ENCODE results near the gene INTS12. TPM values are rescaled to one million over a fixed set of nuclear protein-coding genes. Genes with fewer than 3 reads are reported as not detected.

Gene INTS12
- total RNA-seq, 4 donors from 2014 or later: 5.9 to 58.2 (median 19.8) TPM

- H3K27me3 ChIP-seq: no peaks in the 10 kb centered on the region
- DNase-seq: no peak
- no peaks in the 10 kb centered on the region for H3K9me3 ChIP-seq
- no peak overlapping the region for H3K27ac ChIP-seq
- no peak overlapping the region for H3K4me3 ChIP-seq
- intact Hi-C loops (cut with DNase I; ENCODE audit: low total_unique reads): no loop called here
- TF ChIP-seq POLR2A (IDR thresholded peaks at IDR 0.05): no peak
- TF ChIP-seq CTCF (IDR thresholded peaks at IDR 0.05): no peak
- H3K4me1 ChIP-seq: no peaks in the 10 kb centered on the region
- no peaks in the 10 kb centered on the region for H3K36me3 ChIP-seq
Observed at GRCh38 chr4:105714932-105715331, 6.4 kb upstream of the INTS12 start.

GRCh38 chr4:105714071-105714521 is 5.6 kb upstream of the INTS12 start:
- Histone ChIP-seq H3K27ac (no peak overlapping the region), H3K4me3 (no peak overlapping the region), H3K4me1 (no peaks in the 10 kb centered on the region), H3K9me3 (no peaks in the 10 kb centered on the region), H3K27me3 (no peaks in the 10 kb centered on the region), H3K36me3 (no peaks in the 10 kb centered on the region)
- intact Hi-C loops (cut with DNase I; ENCODE audit: low total_unique reads): no loop called here
- DNase-seq: no peak
- TF ChIP-seq CTCF (IDR thresholded peaks at IDR 0.05) (no peak), POLR2A (IDR thresholded peaks at IDR 0.05) (no peak)

GRCh38 chr4:105712766-105713165 is 4.3 kb upstream of the INTS12 start:
- intact Hi-C loops (cut with DNase I; ENCODE audit: low total_unique reads): no loop called here
- no peak overlapping the region for H3K4me3 ChIP-seq
- no peak for DNase-seq
- no peak for TF ChIP-seq CTCF (IDR thresholded peaks at IDR 0.05)
- no peak for TF ChIP-seq POLR2A (IDR thresholded peaks at IDR 0.05)
- H3K27me3 ChIP-seq: no peaks in the 10 kb centered on the region
- H3K9me3 ChIP-seq: no peaks in the 10 kb centered on the region
- H3K36me3 ChIP-seq: no peaks in the 10 kb centered on the region
- H3K27ac ChIP-seq: no peak overlapping the region
- H3K4me1 ChIP-seq: no peaks in the 10 kb centered on the region

- Histone ChIP-seq H3K9me3 (no peaks in the 10 kb centered on the region), H3K4me1 (peaks cover 0 to 9% of the 10 kb centered on the region in 2 donors), H3K4me3 (no peak overlapping the region), H3K36me3 (no peaks in the 10 kb centered on the region), H3K27ac (no peak overlapping the region), H3K27me3 (no peaks in the 10 kb centered on the region)
- TF ChIP-seq POLR2A (IDR thresholded peaks at IDR 0.05) (no peak), CTCF (IDR thresholded peaks at IDR 0.05) (no peak)
- no peak for DNase-seq
- intact Hi-C loops (cut with DNase I; ENCODE audit: low total_unique reads): no loop called here
Observed at GRCh38 chr4:105710678-105711077, 2.2 kb upstream of the INTS12 start.

- Histone ChIP-seq H3K4me1 (peaks cover 0 to 9% of the 10 kb centered on the region in 2 donors), H3K27ac (no peak overlapping the region), H3K36me3 (no peaks in the 10 kb centered on the region), H3K9me3 (no peaks in the 10 kb centered on the region), H3K27me3 (no peaks in the 10 kb centered on the region), H3K4me3 (no peak overlapping the region)
- TF ChIP-seq CTCF (IDR thresholded peaks at IDR 0.05) (no peak), POLR2A (IDR thresholded peaks at IDR 0.05) (no peak)
- DNase-seq: no peak
- intact Hi-C loops (cut with DNase I; ENCODE audit: low total_unique reads): no loop called here
Observed at GRCh38 chr4:105710012-105710600, 1.6 kb upstream of the INTS12 start.

Measured in uterus (tissue), 4 donors.